ENCODE measurements around the gene PPM1F.

Gene PPM1F

DNA sequence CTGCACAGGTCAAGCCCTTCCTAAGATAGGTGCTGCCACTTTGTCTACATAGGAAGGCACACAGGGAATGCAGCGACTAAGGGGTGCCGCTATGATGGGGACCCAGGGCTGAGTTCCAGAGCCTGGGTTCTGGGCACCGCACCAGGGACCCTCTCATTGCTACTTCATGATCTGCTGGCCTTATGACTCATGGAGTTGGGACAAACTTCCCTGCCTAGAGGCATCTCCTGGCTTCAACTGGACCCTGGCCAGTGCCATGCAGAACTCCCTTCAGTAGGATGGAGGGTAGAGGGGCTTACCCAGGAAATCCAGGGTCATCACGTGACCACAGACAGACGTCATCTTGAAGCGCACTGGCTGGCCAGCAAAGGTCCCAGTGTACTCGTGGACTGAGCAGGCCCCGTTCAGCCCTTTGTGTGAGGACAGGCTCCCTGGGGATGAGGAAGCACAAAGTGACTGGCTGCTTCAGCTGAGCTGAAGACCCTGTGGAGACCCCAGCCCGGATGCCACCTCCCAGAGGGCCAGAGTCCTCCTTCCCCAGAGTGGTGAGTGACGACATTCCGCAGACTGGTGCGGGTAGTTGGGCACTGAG lies 21.5 kb upstream of the PPM1F start:
- no peaks in the 10 kb centered on the region for H3K4me1 ChIP-seq (ENCODE audit: control insufficient read depth in 1 of 2, insufficient read depth in 2 of 2, low read length in 2 of 2)
- H3K27me3 ChIP-seq (ENCODE audit: low read depth, low read length): no peaks in the 10 kb centered on the region
- peaks cover 22 to 72% of the 10 kb centered on the region in 2 donors for H3K36me3 ChIP-seq (ENCODE audit: control insufficient read depth in 1 of 2, insufficient read depth in 2 of 2, low read length in 2 of 2)
- H3K9me3 ChIP-seq (ENCODE audit: control insufficient read depth in 1 of 2, low read length in 2 of 2): no peaks in the 10 kb centered on the region
- H3K4me3 ChIP-seq (ENCODE audit: low read depth in 1 of 2, low read length in 2 of 2): no peak overlapping the region
- no peak overlapping the region for H3K27ac ChIP-seq (ENCODE audit: low read length)

DNA sequence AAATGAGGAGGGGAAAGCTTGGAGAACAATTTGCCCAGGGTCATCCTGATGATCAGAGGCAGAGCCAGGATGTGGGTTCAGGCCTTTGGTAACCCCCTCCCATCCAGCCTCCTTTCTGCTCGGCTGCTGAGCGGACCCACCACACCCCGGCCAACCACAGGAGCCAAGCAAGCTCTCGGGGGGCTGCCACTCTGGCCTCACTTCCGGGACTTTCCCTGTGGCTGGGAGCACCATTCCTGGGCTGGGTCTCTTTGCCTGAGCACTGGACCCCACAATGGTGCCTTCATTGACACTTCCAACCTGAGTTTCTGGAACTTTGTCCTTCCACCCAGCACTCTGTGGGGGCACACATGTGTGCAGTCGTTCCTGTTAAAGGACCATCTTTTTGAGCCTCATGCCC lies 20.2 kb upstream of the PPM1F start:
- Histone ChIP-seq H3K4me1 (ENCODE audit: control insufficient read depth in 1 of 2, insufficient read depth in 2 of 2, low read length in 2 of 2) (no peaks in the 10 kb centered on the region), H3K4me3 (ENCODE audit: low read depth in 1 of 2, low read length in 2 of 2) (no peak overlapping the region), H3K27me3 (ENCODE audit: low read depth, low read length) (no peaks in the 10 kb centered on the region), H3K36me3 (ENCODE audit: control insufficient read depth in 1 of 2, insufficient read depth in 2 of 2, low read length in 2 of 2) (peaks cover 31 to 77% of the 10 kb centered on the region in 2 donors), H3K9me3 (ENCODE audit: control insufficient read depth in 1 of 2, low read length in 2 of 2) (no peaks in the 10 kb centered on the region), H3K27ac (ENCODE audit: low read length) (no peak overlapping the region)

DNA sequence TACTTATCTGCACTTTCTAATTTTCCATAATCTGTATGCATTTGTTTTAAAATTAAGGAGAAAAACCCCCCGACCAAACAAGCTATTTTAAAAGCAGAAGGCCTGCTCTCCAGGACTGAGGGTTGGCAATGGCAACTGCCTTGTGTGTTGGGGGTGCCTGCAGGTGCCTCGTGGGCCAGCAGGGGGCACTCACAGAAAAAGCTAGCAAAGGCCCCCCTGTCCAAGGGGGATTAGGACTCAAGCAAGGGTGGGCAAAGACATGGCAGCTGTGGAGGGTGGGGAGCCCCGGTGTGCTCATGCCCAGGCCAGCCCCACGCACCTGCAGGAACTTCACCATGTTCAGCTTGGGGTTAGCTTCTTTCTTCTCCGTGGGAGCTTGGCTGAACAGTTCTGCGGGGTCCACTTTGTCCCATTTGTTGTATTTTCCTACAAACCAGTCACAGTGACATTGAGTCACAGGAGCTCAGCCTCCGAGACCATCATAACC lies 19.7 kb upstream of the PPM1F start:
- Histone ChIP-seq H3K9me3 (ENCODE audit: control insufficient read depth in 1 of 2, low read length in 2 of 2) (no peaks in the 10 kb centered on the region), H3K27ac (ENCODE audit: low read length) (no peak overlapping the region), H3K36me3 (ENCODE audit: control insufficient read depth in 1 of 2, insufficient read depth in 2 of 2, low read length in 2 of 2) (peaks cover 36 to 81% of the 10 kb centered on the region in 2 donors), H3K4me1 (ENCODE audit: control insufficient read depth in 1 of 2, insufficient read depth in 2 of 2, low read length in 2 of 2) (no peaks in the 10 kb centered on the region), H3K4me3 (ENCODE audit: low read depth in 1 of 2, low read length in 2 of 2) (no peak overlapping the region), H3K27me3 (ENCODE audit: low read depth, low read length) (no peaks in the 10 kb centered on the region)

DNA sequence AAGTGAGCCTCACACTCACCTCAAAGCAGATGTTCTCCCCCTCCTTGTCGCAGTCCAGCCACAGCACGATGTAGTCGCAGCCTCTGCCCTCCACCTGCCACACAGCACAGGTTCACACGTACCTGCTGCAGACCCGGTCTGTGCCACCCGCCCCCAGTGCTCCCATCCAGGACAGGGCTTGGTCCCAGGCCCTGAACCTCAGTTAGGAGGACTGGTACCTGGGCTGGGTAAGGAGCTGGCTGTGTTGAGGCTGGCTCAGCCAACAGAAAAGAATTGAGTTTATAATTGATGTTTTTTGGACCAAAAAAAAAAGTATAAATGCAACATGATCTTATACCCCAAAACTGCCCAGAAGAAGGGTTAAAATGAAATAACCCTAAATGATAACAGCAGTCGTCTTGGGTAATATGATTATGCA lies 19.2 kb upstream of the PPM1F start:
- Histone ChIP-seq H3K27ac (ENCODE audit: low read length) (no peak overlapping the region), H3K36me3 (ENCODE audit: control insufficient read depth in 1 of 2, insufficient read depth in 2 of 2, low read length in 2 of 2) (peaks cover 40 to 86% of the 10 kb centered on the region in 2 donors), H3K4me3 (ENCODE audit: low read depth in 1 of 2, low read length in 2 of 2) (no peak overlapping the region)

DNA sequence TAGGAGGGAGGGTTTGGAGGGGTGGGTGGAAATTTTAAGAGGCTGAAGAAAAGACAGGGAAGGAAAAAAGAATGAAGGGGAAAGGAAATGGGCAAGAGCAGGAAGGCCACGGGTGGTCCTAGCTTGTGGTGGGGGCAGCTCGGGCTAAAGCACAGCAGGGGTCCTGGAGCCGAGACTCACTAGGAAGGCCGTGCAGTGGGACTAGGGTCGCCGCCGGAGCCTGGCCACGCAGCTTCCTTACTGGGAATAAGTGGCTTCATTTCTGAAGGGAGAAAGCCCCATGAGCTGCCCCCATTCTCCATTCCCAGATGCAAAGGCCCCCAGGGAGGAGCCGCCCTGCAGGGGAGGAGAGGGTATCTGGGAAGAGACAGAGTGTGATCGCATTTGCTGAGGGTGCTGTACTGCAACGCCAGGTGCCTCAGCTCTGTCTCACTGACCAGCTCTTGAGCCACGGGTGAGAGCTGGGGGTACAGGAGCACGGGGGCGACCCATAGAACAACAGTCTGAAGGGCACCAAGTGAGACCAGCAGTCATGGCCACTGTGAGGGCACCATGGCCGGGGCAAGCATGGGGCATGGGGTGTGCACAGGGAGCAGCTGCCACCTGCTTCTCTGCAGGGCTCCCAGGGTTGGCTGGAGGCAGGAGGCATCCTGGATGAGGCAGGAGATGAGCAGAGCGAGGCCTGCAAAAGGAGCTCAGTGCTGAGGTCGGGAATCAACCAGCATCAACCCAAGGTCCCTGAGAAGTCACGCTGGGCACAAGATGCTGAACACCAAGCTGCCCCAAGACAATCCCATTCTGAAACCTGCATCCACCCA lies 18.4 kb upstream of the PPM1F start:
- no peaks in the 10 kb centered on the region for H3K9me3 ChIP-seq (ENCODE audit: control insufficient read depth in 1 of 2, low read length in 2 of 2)
- H3K27me3 ChIP-seq (ENCODE audit: low read depth, low read length): no peaks in the 10 kb centered on the region
- no peaks in the 10 kb centered on the region for H3K4me1 ChIP-seq (ENCODE audit: control insufficient read depth in 1 of 2, insufficient read depth in 2 of 2, low read length in 2 of 2)
- H3K36me3 ChIP-seq (ENCODE audit: control insufficient read depth in 1 of 2, insufficient read depth in 2 of 2, low read length in 2 of 2): peaks cover 49 to 91% of the 10 kb centered on the region in 2 donors
- H3K27ac ChIP-seq (ENCODE audit: low read length): no peak overlapping the region
- H3K4me3 ChIP-seq (ENCODE audit: low read depth in 1 of 2, low read length in 2 of 2): no peak overlapping the region

More for the DNA sequence above, 19.2 kb upstream of the PPM1F start:
- H3K9me3 ChIP-seq (ENCODE audit: control insufficient read depth in 1 of 2, low read length in 2 of 2): no peaks in the 10 kb centered on the region
- H3K4me1 ChIP-seq (ENCODE audit: control insufficient read depth in 1 of 2, insufficient read depth in 2 of 2, low read length in 2 of 2): no peaks in the 10 kb centered on the region
- no peaks in the 10 kb centered on the region for H3K27me3 ChIP-seq (ENCODE audit: low read depth, low read length)

DNA sequence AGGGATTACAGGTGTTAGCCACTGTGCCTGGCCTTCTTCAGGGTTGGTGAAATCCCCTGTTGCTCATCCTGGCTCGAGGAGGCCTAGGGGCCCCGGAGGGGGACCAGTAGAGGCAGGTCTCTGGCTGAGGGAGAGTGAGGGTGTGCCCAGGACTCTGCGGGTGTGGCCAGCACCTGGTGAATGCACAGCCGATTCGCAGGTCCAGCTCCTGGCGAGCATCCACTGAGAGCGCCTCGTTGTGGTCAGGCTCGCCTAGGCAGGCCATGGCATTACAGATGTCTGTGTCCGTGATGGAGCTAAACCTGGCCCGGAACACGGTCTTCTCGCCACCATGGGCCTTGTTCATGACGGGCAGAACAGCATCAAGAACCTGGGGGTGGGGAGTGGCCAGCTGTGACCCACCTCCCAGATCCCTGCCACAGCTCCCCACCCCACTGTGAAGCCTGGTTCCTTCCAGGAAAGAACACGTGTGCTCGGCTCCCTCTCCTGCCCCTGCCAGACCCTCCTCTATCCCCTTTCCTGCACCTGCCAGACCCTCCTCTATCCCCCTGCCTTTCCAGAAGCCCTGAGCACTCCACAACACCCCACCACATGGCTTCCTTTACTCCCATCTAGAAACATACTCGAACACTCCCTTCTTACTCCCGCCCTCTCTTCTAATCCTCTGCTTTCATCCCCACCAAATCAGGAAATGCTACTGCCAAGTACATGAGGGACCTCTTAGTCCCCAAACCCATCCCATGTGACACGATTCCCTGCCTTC lies 17.6 kb upstream of the PPM1F start:
- H3K36me3 ChIP-seq (ENCODE audit: control insufficient read depth in 1 of 2, insufficient read depth in 2 of 2, low read length in 2 of 2): peaks cover 51 to 90% of the 10 kb centered on the region in 2 donors
- no peaks in the 10 kb centered on the region for H3K27me3 ChIP-seq (ENCODE audit: low read depth, low read length)
- H3K27ac ChIP-seq (ENCODE audit: low read length): no peak overlapping the region
- H3K4me3 ChIP-seq (ENCODE audit: low read depth in 1 of 2, low read length in 2 of 2): no peak overlapping the region
- H3K4me1 ChIP-seq (ENCODE audit: control insufficient read depth in 1 of 2, insufficient read depth in 2 of 2, low read length in 2 of 2): no peaks in the 10 kb centered on the region
- no peaks in the 10 kb centered on the region for H3K9me3 ChIP-seq (ENCODE audit: control insufficient read depth in 1 of 2, low read length in 2 of 2)

DNA sequence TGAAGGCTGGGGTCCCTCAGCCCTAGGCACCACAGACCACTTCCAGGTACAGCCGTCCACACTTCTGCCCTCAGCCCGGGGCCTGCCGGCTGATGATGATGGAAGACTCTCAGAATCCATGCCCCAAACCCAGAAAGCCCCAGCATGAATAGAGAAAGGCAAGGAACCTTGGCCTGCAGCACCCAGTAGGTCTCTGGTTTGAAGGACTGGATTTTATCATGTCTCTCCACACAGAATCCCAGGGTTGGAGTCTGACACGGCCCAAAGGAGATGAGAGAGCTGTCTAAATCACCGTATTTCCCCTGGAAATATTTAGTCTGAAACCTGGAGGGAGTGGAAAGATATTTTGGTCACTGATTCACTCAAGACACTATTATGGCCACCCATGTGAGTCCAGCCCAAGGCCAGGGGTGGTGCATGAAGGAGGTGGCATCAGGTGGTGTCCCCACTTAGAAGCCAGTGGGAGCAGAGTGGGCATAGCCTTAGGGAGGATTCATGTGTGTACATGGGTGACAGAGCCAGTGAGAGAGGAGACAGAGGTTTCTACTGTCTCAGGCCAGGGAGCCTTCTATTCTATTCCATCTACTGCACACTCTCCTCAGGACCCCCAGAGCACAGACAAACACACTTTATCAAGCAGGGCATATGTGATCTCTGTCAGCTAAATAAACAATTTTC lies 15.9 kb upstream of the PPM1F start:
- Histone ChIP-seq H3K27me3 (ENCODE audit: low read depth, low read length) (no peaks in the 10 kb centered on the region), H3K9me3 (ENCODE audit: control insufficient read depth in 1 of 2, low read length in 2 of 2) (no peaks in the 10 kb centered on the region), H3K4me1 (ENCODE audit: control insufficient read depth in 1 of 2, insufficient read depth in 2 of 2, low read length in 2 of 2) (no peaks in the 10 kb centered on the region), H3K36me3 (ENCODE audit: control insufficient read depth in 1 of 2, insufficient read depth in 2 of 2, low read length in 2 of 2) (peaks cover 53 to 90% of the 10 kb centered on the region in 2 donors), H3K4me3 (ENCODE audit: low read depth in 1 of 2, low read length in 2 of 2) (no peak overlapping the region), H3K27ac (ENCODE audit: low read length) (no peak overlapping the region)

DNA sequence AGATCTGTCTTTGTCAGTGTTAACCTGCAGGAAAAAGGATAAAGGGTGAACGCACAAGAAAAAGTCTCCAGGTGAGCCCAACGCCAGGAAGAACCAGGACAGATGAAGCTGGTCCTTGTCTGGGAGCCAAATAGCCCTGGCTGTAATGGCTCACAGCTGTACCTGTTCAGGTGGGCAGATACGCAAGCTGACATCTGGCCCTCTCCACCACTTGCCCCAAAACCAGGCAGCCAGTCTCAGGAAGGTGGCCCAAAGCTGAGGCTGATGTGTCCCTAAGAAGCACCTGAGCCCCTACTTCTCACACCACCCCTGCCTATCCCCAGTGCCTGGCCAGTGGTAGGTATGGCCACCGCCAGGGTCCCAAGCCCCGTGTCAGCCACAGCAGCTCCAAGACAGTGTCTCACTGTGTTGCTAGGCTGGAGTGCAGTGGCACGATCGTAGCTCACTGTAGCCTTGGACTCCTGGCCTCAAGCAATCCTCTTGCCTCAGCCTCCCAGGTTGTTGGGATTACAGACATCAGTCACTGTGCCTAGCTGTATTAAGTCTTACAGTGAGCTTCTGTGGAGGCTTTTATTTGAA lies 15.1 kb upstream of the PPM1F start:
- Histone ChIP-seq H3K4me1 (ENCODE audit: control insufficient read depth in 1 of 2, insufficient read depth in 2 of 2, low read length in 2 of 2) (no peaks in the 10 kb centered on the region), H3K27me3 (ENCODE audit: low read depth, low read length) (no peaks in the 10 kb centered on the region), H3K36me3 (ENCODE audit: control insufficient read depth in 1 of 2, insufficient read depth in 2 of 2, low read length in 2 of 2) (peaks cover 56 to 88% of the 10 kb centered on the region in 2 donors)

DNA sequence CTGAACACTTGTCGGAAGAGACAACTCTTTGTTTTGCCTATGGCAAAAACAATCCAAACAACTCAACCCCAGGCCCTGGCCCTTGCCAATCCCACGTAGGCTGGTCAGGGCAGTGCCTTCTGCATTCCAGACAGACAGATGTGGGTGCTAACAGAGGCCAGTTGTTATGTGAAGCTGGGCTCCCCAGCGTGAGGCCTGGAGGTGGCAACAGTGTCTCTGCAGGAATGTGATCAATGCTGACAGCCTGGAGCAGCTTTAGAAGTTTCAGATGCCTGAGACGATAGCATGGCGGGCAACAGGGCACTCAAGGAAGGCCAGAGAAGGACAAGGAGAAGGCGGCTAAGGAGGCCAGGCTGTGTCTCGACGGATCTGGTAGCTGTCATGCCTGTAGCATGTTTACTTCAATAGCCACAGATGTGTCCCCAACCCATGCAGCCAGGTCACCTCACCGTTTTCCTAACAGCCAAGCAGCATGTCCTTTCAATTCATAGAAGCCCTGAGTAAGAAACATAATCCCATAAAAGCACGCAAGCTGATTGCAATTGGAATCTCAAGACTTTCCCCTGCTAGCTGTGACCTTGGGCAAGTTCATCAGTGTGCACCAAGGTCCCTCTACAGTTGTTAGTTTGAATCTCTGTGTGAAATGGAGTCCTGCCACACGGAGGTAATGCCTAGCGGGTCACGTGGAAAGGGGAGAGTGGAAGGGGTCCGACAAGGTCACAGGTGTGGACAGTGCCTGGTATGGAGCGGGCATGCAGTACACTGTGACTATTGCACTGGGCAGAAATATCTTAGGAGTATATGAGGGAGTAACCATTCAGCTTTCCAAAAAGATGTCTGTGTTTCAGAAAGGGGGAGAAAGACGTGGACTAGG lies 14.2 kb upstream of the PPM1F start:
- Histone ChIP-seq H3K27ac (ENCODE audit: low read length) (no peak overlapping the region), H3K4me3 (ENCODE audit: low read depth in 1 of 2, low read length in 2 of 2) (no peak overlapping the region), H3K27me3 (ENCODE audit: low read depth, low read length) (no peaks in the 10 kb centered on the region), H3K36me3 (ENCODE audit: control insufficient read depth in 1 of 2, insufficient read depth in 2 of 2, low read length in 2 of 2) (peaks cover 55 to 88% of the 10 kb centered on the region in 2 donors), H3K9me3 (ENCODE audit: control insufficient read depth in 1 of 2, low read length in 2 of 2) (no peaks in the 10 kb centered on the region), H3K4me1 (ENCODE audit: control insufficient read depth in 1 of 2, insufficient read depth in 2 of 2, low read length in 2 of 2) (no peaks in the 10 kb centered on the region)

More for the DNA sequence above, 15.1 kb upstream of the PPM1F start:
- Histone ChIP-seq H3K4me3 (ENCODE audit: low read depth in 1 of 2, low read length in 2 of 2) (no peak overlapping the region), H3K9me3 (ENCODE audit: control insufficient read depth in 1 of 2, low read length in 2 of 2) (no peaks in the 10 kb centered on the region), H3K27ac (ENCODE audit: low read length) (no peak overlapping the region)

DNA sequence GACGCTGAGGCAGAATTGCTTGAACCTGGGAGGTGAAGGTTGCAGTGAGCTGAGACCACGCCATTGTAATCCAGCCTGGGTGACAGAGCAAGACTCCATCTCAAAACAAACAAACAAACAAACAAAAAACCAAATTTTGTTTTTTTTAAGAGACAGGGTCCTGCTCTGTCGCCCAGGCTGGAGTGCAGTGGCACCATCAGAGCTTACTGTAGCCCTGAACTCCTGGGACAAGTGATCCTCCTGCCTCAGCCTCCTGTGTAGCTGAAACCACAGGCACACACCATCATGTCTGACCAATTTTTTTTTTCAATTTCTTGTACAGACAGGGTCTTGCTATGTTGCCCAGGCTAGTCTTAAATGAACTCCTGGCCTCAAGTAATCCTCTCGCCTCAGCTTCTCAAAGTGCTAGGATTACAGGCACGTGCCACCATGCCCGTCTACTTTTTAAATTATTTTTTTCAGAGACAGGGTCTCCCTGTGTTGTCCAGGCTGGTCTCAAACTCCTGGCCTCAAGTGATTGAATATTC lies 13.2 kb upstream of the PPM1F start:
- Histone ChIP-seq H3K36me3 (ENCODE audit: control insufficient read depth in 1 of 2, insufficient read depth in 2 of 2, low read length in 2 of 2) (peaks cover 45 to 88% of the 10 kb centered on the region in 2 donors), H3K27ac (ENCODE audit: low read length) (no peak overlapping the region)

More for the DNA sequence above, 13.2 kb upstream of the PPM1F start:
- Histone ChIP-seq H3K27me3 (ENCODE audit: low read depth, low read length) (no peaks in the 10 kb centered on the region), H3K4me3 (ENCODE audit: low read depth in 1 of 2, low read length in 2 of 2) (no peak overlapping the region), H3K4me1 (ENCODE audit: control insufficient read depth in 1 of 2, insufficient read depth in 2 of 2, low read length in 2 of 2) (no peaks in the 10 kb centered on the region), H3K9me3 (ENCODE audit: control insufficient read depth in 1 of 2, low read length in 2 of 2) (no peaks in the 10 kb centered on the region)

All from muscle layer of duodenum (tissue), 2 donors.